Glomerular visceral epithelial cell (primary cell): ENCODE data around the gene SMYD3.

ENCODE experiments used
- DNase-seq: peaks from one replicate; pipeline ENCODE4 v3.0.0-alpha.2; 2016; ENCODE audit errors: extremely low spot score

Gene SMYD3

GRCh38 chr1:246515390-246516005 lies 8.4 kb upstream of the SMYD3 start:
- no peak for DNase-seq

- no peak for DNase-seq
Measured at GRCh38 chr1:246513619-246514343, 6.7 kb upstream of the SMYD3 start.

GRCh38 chr1:246513041-246513440 lies 6.0 kb upstream of the SMYD3 start:
- DNase-seq, result no peak

GRCh38 chr1:246512635-246513034 lies 5.6 kb upstream of the SMYD3 start:
- no peak for DNase-seq

DNA sequence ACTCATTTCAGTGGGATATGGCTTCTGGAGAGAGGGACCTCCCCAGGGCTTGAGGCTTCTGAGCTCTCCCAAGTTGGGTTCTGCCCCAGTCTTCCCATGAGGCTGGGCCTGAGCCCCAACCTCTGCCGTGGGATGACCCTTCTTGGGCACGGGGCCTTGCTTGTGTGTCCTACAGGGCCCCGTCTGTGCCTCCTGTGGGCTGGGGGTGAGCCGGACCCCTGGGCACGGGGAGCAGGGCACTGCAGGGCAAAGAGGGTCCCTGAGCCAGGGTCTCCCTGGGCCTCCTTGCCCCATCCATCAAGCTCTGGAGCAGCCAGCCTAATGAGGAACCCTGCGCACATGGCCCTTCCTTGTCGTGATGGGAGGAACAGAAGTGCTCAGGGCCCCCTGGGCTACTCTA lies 5.2 kb upstream of the SMYD3 start:
- DNase-seq, result no peak

DNA sequence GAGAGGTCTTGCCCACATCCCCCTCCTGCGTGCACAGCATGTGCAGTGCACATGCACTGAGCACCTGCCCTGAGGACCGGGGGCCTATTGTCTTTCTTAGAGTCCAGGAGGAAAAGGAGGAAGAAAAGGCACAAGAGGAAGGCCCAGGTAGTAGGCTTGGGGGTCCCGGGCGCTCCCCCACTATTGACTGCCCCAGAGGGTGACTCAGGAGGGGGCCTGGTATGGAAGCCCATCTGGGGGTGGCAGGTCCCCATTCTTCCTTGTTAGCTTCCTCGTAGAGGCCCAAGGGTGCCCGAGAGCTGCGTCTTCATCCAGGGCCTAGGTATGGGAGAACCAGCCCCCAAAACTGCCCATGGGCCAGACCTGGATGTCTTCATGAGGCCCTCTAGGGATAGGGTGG lies 4.1 kb upstream of the SMYD3 start:
- DNase-seq, result no peak

DNA sequence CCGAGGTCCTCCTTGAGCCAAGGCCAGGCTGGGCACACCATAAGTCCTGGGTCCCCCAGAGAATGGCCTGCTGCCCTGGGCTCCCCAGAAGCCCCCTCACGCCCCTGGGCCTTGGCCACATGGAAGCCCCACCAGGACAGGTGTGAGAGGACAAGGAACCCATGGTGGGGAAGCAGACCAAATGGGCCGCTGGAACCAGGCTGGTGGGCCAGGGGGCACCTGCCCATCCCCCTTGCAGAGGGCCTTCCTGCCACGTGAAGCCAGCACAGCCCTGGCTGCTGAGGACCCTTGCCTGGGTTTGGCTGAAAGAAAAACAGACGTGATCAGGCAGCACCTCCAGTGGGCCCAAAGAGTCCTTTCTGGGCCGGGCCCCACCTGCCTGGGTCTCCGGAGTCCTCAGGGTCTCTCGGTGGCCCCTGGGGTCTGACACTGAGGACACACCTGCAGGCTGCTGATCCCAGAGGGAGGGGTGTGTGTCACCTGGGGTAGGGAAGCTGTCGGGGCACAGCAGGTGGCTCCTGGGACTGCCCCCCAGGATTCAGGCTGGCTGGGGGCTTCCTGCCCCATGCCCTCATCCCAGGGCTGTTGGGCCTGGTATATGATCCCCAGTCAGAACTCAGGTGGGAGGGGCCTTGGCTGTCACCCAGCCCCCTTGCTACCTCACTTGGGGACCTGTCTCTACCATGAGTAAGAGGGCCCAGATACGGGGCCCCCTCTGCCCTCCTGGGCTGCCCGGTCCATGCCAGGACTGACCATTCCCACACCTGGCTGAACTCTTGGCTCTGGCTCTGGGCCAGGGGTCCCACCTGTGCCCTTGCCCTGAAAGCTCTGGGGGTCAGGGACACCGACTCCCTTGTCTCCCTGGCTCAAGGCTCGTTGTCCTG lies 3.3 kb upstream of the SMYD3 start:
- no peak for DNase-seq

DNA sequence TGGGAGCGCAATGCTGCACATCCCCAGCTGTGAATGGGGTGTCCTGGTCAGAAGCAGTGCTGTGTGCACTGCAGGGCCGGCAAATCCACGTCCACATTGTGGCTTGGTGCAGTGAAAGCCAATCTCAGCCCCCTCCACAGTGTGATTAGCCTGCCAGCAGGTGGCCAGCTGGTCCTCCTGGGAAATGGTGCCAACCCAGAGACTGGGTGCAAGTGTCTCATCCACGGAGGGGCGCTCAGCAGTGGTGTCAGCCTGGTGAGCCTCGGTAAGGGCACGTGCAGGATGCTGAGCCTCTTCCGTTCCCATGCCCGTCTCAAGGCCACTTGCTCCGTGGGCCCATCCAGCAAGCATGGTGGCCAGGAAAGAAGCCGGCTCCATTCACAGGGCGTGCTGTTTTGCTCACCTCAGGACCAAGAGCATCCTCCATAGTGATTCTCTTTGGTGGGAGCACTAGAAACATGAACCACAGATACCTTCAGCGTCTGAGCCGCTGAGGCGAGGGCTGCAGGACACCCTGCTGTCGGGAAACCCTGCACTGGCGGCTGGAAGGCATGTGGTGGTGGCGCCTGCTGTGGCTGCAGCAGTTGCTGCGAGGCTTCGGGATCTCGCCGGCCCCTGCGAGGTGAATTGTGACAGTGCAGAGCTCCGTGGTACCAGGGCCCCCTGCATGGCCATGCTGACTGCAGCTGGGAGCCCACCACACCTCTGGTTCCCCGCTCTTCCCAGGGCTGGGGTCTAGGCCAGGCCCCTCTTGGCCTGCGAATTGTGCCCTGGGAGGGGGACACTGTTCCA lies 2.0 kb upstream of the SMYD3 start:
- DNase-seq, result no peak

DNA sequence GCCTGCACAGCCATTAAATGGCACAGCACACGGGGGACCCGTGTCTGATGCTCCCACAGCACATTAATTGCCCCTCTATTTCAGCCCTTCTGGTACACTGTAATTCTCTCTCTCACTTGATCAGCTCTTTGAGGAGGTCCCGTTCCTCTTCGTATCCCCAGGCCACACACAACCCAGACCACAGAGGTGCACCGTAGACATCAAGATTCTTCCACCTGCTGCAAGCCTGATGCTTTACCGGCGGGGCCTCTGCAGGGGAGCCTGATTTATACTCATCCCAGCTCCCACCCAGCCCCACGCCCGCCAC lies 759 bp downstream of the SMYD3 start:
- DNase-seq, result no peak

GRCh38 chr1:246503341-246503740 lies 3.7 kb downstream of the SMYD3 start:
- no peak for DNase-seq

- peak; percentile 75 for DNase-seq
Measured at GRCh38 chr1:246497331-246497915, 9.7 kb downstream of the SMYD3 start.

DNA sequence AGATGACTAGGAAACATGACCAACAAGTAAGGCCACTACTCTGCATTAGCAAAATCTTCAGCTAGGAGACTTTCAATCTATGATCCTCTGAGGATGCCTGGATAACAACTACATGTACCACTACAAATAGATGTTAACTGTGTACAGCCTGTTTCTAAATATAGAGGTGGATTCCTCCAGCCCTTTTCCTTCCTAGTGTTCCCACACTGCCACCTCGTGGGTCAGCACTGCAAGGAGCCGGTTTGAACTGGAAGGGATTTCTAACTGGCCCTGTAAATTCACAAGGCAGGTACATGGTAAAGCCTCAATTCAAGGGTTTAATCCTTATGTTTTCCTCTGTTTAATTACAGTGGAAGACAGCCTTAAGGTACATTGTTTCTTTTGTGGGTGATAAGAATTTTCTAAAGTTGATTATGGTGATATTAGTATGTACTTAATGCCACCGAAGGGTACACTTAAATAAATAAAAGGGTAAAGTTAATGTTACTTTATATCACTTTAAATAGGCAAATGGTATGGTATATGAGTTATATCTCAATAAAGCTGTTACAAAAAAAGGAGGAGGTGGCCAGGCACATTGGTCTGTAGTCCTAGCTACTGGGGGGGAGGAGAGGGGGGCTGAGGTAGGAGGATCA lies 14.4 kb downstream of the SMYD3 start:
- DNase-seq, result peak; percentile 71

DNA sequence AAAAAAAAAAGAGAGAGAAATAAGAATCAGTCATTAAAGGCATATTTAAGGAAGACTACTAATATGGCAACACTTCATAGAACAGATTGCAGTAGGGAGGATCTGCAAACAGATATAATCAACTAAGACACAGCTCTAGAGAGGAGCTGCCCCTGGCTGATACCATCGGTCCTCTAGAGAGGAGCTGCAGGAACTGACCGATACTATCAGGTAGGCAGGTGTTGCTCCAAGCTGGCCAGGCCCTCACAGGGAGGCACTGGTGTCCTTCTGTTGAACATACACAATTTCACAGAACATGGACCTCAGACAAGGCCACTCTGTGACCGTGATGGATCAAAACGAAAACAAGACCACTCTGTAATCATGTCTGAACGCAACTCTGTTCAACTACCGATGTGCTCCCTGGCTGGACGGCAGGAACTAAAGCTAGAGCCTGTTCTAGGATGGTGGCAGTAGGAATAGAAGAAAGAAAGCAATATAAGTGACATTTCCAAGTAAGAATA lies 15.5 kb downstream of the SMYD3 start:
- DNase-seq, result no peak

DNA sequence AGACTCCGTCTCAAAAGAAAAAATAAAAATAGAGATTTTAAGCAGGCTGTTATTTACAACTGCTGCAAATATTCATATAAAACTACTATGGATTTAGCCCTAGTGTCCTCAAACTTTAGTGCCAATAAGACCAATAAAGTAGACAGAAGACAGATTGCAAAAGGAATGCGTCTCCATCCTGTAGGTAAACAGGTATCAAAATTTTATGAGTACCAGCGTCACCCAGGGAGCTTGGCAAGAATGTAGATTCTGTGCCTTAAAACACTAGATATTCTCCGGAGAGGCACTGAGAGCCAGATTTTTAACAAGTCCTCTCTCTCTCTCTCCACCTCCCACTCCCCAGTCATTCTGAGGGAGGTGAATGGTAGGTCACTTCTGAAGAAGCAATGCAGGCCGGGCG lies 18.4 kb downstream of the SMYD3 start:
- DNase-seq, result no peak

- no peak for DNase-seq
Measured at GRCh38 chr1:246483569-246483933, 23.5 kb downstream of the SMYD3 start.

GRCh38 chr1:246482805-246483568 lies 24.1 kb downstream of the SMYD3 start:
- DNase-seq, result no peak

DNA sequence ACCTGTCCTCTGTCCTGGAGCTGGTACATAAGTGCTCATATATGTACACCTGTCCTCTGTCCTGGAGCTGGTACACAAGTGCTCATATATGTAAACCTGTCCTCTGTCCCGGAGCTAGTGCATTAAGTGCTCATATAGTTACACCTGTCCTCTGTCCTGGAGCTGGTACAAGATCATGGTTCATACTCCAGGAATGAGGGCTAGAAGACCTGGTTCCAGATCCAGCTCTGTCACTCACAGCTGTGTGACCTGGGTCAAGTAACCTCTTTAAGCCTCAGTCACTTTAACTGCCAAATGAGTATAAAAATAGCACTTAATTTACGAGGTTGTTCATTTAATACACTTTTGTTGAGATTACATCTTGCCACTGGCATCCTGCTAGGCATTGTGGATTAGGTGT lies 28.0 kb downstream of the SMYD3 start:
- DNase-seq, result no peak

- no peak for DNase-seq
Measured at GRCh38 chr1:246477634-246478033, 29.4 kb downstream of the SMYD3 start.

DNA sequence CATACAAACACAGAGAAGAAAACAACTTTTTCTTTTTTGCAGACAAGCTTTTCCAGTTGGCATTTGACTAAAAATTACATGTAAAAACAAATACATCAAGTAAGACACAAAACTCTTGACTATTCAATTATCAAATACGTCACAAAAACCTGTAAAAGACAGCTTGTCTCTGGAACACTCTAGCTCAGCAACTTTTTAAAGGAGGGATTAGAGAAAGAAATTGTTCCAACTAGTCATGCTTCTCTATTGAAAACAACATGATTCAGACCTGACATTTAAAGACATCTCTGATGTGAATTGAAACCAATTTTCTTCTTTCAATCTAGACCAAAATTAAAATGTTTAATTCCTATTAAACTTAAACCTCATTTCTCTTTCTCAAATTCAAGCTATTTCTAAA lies 30.3 kb downstream of the SMYD3 start:
- DNase-seq, result no peak

DNA sequence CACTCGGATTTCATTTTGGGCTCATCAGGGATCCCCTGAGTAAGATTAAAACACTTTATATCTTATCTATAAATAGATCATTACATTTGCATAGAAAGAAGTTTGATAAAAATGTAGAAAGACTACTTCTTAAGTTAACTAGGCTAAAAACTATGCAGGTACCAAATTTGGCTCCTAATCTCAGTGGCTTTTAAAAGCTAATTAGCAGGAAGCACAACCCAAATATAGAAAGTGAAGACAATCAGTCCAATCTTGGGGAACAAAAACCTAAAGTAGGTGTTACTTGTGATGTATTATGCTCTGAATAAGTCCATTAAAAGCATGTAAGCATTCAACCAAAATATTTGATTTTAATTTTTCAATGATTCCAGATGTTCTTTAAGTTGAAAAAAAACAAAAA lies 35.4 kb downstream of the SMYD3 start:
- no peak for DNase-seq
